K562 (cell line): ENCODE data around the gene HOXB3. TPM values are rescaled to one million over a fixed set of nuclear protein-coding genes. Genes with fewer than 3 reads are reported as not detected.

Experiments
- GATA2 ChIP-seq: sonication (generic); formaldehyde crosslinking; IDR thresholded peaks from 2 replicates; pipeline ENCODE4 v1.4.0; 2020; ENCODE audit warnings: mild to moderate bottlenecking, missing genetic modification reagents
- HMGN3 ChIP-seq: IDR thresholded peaks from 2 replicates; pipeline ENCODE4 v1.6.1; 2011; ENCODE audit warnings: borderline replicate concordance, low read depth, mild to moderate bottlenecking, mixed read lengths, low read length; ENCODE audit not compliant: insufficient read length; ENCODE audit errors: extremely low read depth
- PRMT5 ChIP-seq: sonication (generic); formaldehyde crosslinking; IDR thresholded peaks from 2 replicates; pipeline ENCODE4 v1.5.0; 2020; ENCODE audit warnings: missing genetic modification reagents
- RBM17 ChIP-seq: fragments of 200-400 bp; formaldehyde crosslinking; IDR thresholded peaks from 2 replicates; pipeline ENCODE4 v1.6.1; 2017; ENCODE audit warnings: low read depth, mild to moderate bottlenecking, low read length, borderline replicate concordance
- STAT5B ChIP-seq: fragments of 250-450 bp; sonication (Bioruptor Pico); IDR thresholded peaks from 2 replicates; pipeline ENCODE4 v1.8.0; 2021; ENCODE audit warnings: mild to moderate bottlenecking, inconsistent platforms
- ZBTB43 ChIP-seq: sonication (generic); formaldehyde crosslinking; IDR thresholded peaks from 2 replicates; pipeline ENCODE4 v1.8.0; 2023; ENCODE audit warnings: mild to moderate bottlenecking, missing genetic modification reagents
- polyA plus RNA-seq, 8 experiments: library from polyadenylated mRNA; depleted of rRNA in 4 of 8; stranded (reverse) in 5 of 8; unstranded in 3 of 8; fragments of >200 nt; fragmentation: Nextera tagmentation in 2 of 8; fragmentation: Illumina TruSeq in 1 of 8; extraction: Ambion mirVana in 2 of 8; extraction: Trizol in 1 of 8; gene quantifications; 2 replicates each; pipeline versions ENCODE4 v1.2.1 to v1.2.3, GENCODE V29; 2011 to 2014; ENCODE audit warnings: inconsistent platforms in 1 of 8, missing spikeins in 1 of 8
- total RNA-seq, 7 experiments: library from RNA; depleted of rRNA in 6 of 7; stranded (reverse); fragments of >200 nt in 6 of 7; fragmentation: Illumina TruSeq in 2 of 7; extraction: Trizol in 2 of 7; gene quantifications; 2 replicates each; pipeline versions ENCODE4 v1.2.1 to v1.2.3, GENCODE V29; 2011 to 2021; ENCODE audit warnings: low replicate concordance in 1 of 7
- TF ChIP-seq, protein P1 (sequence below): fragments of 450-650 bp; formaldehyde crosslinking; IDR thresholded peaks from 2 replicates; pipeline ENCODE4 v1.4.0; 2020; ENCODE audit warnings: mild to moderate bottlenecking, mixed read lengths
- TF ChIP-seq, protein P2 (sequence below): fragments of 200-600 bp; sonication (generic); IDR thresholded peaks from one replicate; pipeline ENCODE4 v1.6.1; 2012; ENCODE audit warnings: mild to moderate bottlenecking, low read depth, low read length, inconsistent platforms

The HOXB3 gene
- total and polyA plus RNA-seq, 9 of the 15 experiments (the other 6 are each of a cell fraction or from before 2014, with no cell fraction given): 2.4 to 41.3 (median 20.2) TPM

GRCh38 chr17:48626245-48627117 lies 36.4 kb upstream of the HOXB3 start, which contains the start of gene HOXB9 (continued):
- TF ChIP-seq, protein P1, sequence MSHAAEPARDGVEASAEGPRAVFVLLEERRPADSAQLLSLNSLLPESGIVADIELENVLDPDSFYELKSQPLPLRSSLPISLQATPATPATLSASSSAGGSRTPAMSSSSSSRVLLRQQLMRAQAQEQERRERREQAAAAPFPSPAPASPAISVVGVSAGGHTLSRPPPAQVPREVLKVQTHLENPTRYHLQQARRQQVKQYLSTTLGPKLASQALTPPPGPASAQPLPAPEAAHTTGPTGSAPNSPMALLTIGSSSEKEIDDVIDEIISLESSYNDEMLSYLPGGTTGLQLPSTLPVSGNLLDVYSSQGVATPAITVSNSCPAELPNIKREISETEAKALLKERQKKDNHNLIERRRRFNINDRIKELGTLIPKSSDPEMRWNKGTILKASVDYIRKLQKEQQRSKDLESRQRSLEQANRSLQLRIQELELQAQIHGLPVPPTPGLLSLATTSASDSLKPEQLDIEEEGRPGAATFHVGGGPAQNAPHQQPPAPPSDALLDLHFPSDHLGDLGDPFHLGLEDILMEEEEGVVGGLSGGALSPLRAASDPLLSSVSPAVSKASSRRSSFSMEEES (CRISPR knock-in tag): no peak
- TF ChIP-seq HMGN3 (peak; percentile 98), STAT5B (CRISPR knock-in tag) (no peak), GATA2 (CRISPR knock-in tag) (no peak), RBM17 (no peak), ZBTB43 (CRISPR knock-in tag) (no peak), PRMT5 (CRISPR knock-in tag) (no peak)
- TF ChIP-seq, protein P2, sequence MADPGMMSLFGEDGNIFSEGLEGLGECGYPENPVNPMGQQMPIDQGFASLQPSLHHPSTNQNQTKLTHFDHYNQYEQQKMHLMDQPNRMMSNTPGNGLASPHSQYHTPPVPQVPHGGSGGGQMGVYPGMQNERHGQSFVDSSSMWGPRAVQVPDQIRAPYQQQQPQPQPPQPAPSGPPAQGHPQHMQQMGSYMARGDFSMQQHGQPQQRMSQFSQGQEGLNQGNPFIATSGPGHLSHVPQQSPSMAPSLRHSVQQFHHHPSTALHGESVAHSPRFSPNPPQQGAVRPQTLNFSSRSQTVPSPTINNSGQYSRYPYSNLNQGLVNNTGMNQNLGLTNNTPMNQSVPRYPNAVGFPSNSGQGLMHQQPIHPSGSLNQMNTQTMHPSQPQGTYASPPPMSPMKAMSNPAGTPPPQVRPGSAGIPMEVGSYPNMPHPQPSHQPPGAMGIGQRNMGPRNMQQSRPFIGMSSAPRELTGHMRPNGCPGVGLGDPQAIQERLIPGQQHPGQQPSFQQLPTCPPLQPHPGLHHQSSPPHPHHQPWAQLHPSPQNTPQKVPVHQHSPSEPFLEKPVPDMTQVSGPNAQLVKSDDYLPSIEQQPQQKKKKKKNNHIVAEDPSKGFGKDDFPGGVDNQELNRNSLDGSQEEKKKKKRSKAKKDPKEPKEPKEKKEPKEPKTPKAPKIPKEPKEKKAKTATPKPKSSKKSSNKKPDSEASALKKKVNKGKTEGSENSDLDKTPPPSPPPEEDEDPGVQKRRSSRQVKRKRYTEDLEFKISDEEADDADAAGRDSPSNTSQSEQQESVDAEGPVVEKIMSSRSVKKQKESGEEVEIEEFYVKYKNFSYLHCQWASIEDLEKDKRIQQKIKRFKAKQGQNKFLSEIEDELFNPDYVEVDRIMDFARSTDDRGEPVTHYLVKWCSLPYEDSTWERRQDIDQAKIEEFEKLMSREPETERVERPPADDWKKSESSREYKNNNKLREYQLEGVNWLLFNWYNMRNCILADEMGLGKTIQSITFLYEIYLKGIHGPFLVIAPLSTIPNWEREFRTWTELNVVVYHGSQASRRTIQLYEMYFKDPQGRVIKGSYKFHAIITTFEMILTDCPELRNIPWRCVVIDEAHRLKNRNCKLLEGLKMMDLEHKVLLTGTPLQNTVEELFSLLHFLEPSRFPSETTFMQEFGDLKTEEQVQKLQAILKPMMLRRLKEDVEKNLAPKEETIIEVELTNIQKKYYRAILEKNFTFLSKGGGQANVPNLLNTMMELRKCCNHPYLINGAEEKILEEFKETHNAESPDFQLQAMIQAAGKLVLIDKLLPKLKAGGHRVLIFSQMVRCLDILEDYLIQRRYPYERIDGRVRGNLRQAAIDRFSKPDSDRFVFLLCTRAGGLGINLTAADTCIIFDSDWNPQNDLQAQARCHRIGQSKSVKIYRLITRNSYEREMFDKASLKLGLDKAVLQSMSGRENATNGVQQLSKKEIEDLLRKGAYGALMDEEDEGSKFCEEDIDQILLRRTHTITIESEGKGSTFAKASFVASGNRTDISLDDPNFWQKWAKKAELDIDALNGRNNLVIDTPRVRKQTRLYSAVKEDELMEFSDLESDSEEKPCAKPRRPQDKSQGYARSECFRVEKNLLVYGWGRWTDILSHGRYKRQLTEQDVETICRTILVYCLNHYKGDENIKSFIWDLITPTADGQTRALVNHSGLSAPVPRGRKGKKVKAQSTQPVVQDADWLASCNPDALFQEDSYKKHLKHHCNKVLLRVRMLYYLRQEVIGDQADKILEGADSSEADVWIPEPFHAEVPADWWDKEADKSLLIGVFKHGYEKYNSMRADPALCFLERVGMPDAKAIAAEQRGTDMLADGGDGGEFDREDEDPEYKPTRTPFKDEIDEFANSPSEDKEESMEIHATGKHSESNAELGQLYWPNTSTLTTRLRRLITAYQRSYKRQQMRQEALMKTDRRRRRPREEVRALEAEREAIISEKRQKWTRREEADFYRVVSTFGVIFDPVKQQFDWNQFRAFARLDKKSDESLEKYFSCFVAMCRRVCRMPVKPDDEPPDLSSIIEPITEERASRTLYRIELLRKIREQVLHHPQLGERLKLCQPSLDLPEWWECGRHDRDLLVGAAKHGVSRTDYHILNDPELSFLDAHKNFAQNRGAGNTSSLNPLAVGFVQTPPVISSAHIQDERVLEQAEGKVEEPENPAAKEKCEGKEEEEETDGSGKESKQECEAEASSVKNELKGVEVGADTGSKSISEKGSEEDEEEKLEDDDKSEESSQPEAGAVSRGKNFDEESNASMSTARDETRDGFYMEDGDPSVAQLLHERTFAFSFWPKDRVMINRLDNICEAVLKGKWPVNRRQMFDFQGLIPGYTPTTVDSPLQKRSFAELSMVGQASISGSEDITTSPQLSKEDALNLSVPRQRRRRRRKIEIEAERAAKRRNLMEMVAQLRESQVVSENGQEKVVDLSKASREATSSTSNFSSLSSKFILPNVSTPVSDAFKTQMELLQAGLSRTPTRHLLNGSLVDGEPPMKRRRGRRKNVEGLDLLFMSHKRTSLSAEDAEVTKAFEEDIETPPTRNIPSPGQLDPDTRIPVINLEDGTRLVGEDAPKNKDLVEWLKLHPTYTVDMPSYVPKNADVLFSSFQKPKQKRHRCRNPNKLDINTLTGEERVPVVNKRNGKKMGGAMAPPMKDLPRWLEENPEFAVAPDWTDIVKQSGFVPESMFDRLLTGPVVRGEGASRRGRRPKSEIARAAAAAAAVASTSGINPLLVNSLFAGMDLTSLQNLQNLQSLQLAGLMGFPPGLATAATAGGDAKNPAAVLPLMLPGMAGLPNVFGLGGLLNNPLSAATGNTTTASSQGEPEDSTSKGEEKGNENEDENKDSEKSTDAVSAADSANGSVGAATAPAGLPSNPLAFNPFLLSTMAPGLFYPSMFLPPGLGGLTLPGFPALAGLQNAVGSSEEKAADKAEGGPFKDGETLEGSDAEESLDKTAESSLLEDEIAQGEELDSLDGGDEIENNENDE: no peak
